OCI-LY7 (cell line): ENCODE measurements around the gene BORCS6. TPM values are rescaled to one million over a fixed set of nuclear protein-coding genes. Genes with fewer than 3 reads are reported as not detected.

ENCODE experiments used
- BruUV-seq: library from RNA; stranded (reverse); fragments of 400-500 nt; replicated peaks from 2 replicates; lab custom pipeline; 2021; lab: Mats Ljungman, UMichigan
- CTCF ChIA-PET: fragments of 300-600 bp; sonication (Branson Sonifier 250); formaldehyde crosslinking; loops from one replicate; lab custom pipeline; 2022; ENCODE audit warnings: antibody characterized with exemption; ENCODE audit not compliant: unreplicated experiment; lab: Charles Lee
- POLR2A ChIA-PET: fragments of 300-600 bp; sonication (Branson Sonifier 250); formaldehyde crosslinking; loops from one replicate; lab custom pipeline; 2022; ENCODE audit warnings: antibody characterized with exemption; lab: Charles Lee
- DNase-seq: peaks from one replicate; pipeline ENCODE4 v3.0.0-alpha.2; 2015; ENCODE audit warnings: low spot score
- H2AFZ ChIP-seq: fragments of 200-600 bp; sonication (generic), shearing (Covaris generic); 2 replicates; pipeline ENCODE4 v1.6.1; 2014; ENCODE audit warnings: mild to moderate bottlenecking, antibody characterized with exemption, low read length, moderate library complexity
- H3K27ac ChIP-seq: fragments of 200-600 bp; sonication (generic); 2 replicates; pipeline ENCODE4 v1.5.1; 2014; ENCODE audit warnings: mixed run types, low read depth, mild to moderate bottlenecking, moderate library complexity, low read length, inconsistent platforms; ENCODE audit not compliant: poor library complexity, severe bottlenecking
- H3K36me3 ChIP-seq: fragments of 200-600 bp; sonication (generic); 2 replicates; pipeline ENCODE4 v1.6.1; 2014; ENCODE audit warnings: mild to moderate bottlenecking, antibody characterized with exemption, low read length, moderate library complexity, mixed read lengths; ENCODE audit not compliant: insufficient read depth
- H3K4me1 ChIP-seq: fragments of 200-600 bp; sonication (generic); 2 replicates; pipeline ENCODE4 v1.5.1; 2014; ENCODE audit warnings: mild to moderate bottlenecking, low read length; ENCODE audit not compliant: insufficient read depth, poor library complexity, severe bottlenecking
- H3K4me2 ChIP-seq: fragments of 200-600 bp; sonication (generic); 2 replicates; pipeline ENCODE4 v1.6.1; 2014; ENCODE audit warnings: mild to moderate bottlenecking, low read length
- H3K4me3 ChIP-seq: fragments of 200-600 bp; sonication (generic); 2 replicates; pipeline ENCODE4 v1.5.1; 2014; ENCODE audit warnings: mild to moderate bottlenecking, low read depth, low read length; ENCODE audit not compliant: poor library complexity, severe bottlenecking
- H3K79me2 ChIP-seq: fragments of 200-600 bp; sonication (generic); 2 replicates; pipeline ENCODE4 v1.6.1; 2016; ENCODE audit warnings: low read depth, mild to moderate bottlenecking, low read length, moderate library complexity, mixed read lengths; ENCODE audit not compliant: insufficient read depth
- H3K9me2 ChIP-seq: fragments of 200-600 bp; sonication (generic); 2 replicates; pipeline ENCODE4 v1.6.1; 2016; ENCODE audit warnings: mild to moderate bottlenecking, low read length, mixed read lengths; ENCODE audit not compliant: insufficient read depth
- H3K9me3 ChIP-seq: fragments of 200-600 bp; sonication (generic); 2 replicates; pipeline ENCODE4 v1.6.1; 2014; ENCODE audit warnings: mild to moderate bottlenecking, mixed run types, low read length, mixed read lengths
- H4K20me1 ChIP-seq: fragments of 200-600 bp; sonication (generic); 2 replicates; pipeline ENCODE4 v1.6.1; 2014; ENCODE audit warnings: mild to moderate bottlenecking, antibody characterized with exemption, low read length, moderate library complexity, mixed read lengths; ENCODE audit not compliant: insufficient read depth
- EZH2phosphoT487 ChIP-seq: fragments of 200-600 bp; sonication (generic); IDR thresholded peaks from 2 replicates; pipeline ENCODE4 v1.6.1; 2018; ENCODE audit warnings: low read depth, borderline replicate concordance, mild to moderate bottlenecking, mixed run types, antibody characterized with exemption, low read length, moderate library complexity, mixed read lengths
- intact Hi-C: fragments of 100-400 bp; cut with micrococcal nuclease; formaldehyde crosslinking; loops from one replicate; pipeline ENCODE4 v1.10.0; 2022; ENCODE audit not compliant: unreplicated experiment
- total RNA-seq, 2 experiments: library from RNA; depleted of rRNA in 1 of 2; stranded (reverse); fragments of >200 nt in 1 of 2; shearing (Covaris generic) in 1 of 2; gene quantifications; 2 replicates each; pipeline ENCODE4 v1.2.3, GENCODE V29; 2014 to 2022
- TF ChIP-seq, protein P1 (sequence below): fragments of 200-600 bp; sonication (generic); conservative IDR thresholded peaks from 2 replicates; pipeline ENCODE4 v1.5.1; 2014; ENCODE audit warnings: mild to moderate bottlenecking, antibody characterized with exemption, low read length, moderate library complexity, mixed read lengths

Gene BORCS6
- total RNA-seq, 2 experiments from 2014 or later, result 12.7 to 13.9 TPM

DNA sequence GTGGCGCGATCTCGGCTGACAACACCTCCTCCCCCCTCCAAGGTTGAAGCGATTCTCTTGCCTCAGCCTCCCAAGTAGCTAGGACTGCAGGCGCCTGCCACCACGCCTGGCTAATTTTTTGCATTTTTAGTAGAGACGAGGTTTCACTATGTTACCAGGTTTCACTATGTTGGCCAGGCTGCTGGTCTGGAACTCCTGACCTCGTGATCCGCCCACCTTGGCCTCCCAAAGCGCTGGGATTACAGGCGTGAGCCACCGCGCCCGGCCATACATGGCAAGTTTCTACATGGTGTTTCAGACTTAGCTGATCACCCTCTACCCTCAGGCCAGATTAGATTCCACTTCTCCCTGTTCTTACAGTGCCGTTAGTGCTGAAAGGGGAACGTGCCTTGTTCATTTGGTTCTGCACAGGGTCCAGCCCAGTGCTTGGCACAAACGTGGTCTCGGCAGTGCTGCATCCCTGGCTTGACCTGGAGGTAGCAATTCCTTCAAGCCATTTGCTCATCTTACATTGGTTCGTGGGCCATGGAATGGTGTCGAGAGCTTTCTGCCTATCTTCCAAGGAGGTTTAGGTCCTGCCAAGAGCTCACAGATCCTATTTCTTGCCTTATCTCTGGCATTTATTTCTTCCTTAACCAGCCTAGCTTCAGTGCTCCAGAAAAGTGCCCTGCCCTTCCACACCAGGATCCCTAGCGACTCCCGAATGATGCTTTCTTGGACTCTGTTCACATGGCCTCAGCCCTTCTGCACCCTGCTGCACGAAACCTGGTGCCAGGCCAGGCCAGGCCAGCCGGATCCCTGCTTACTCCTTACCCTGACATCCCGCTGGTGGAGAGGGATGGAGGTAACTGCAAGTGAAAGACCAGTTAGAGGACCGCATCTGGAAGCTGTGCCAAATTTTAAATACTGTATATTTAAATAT, 35.2 kb upstream of the BORCS6 start:
- Histone ChIP-seq H3K27ac (no peak overlapping the region), H3K4me2 (no peak overlapping the region), H3K79me2 (no peaks in the 10 kb centered on the region), H2AFZ (no peak overlapping the region), H4K20me1 (no peaks in the 10 kb centered on the region), H3K9me3 (no peaks in the 10 kb centered on the region), H3K4me1 (peaks cover 21% of the 10 kb centered on the region), H3K4me3 (no peak overlapping the region), H3K9me2 (no peaks in the 10 kb centered on the region), H3K36me3 (peaks cover 50% of the 10 kb centered on the region)
- CTCF ChIA-PET, result no interaction called here
- TF ChIP-seq, protein P1, sequence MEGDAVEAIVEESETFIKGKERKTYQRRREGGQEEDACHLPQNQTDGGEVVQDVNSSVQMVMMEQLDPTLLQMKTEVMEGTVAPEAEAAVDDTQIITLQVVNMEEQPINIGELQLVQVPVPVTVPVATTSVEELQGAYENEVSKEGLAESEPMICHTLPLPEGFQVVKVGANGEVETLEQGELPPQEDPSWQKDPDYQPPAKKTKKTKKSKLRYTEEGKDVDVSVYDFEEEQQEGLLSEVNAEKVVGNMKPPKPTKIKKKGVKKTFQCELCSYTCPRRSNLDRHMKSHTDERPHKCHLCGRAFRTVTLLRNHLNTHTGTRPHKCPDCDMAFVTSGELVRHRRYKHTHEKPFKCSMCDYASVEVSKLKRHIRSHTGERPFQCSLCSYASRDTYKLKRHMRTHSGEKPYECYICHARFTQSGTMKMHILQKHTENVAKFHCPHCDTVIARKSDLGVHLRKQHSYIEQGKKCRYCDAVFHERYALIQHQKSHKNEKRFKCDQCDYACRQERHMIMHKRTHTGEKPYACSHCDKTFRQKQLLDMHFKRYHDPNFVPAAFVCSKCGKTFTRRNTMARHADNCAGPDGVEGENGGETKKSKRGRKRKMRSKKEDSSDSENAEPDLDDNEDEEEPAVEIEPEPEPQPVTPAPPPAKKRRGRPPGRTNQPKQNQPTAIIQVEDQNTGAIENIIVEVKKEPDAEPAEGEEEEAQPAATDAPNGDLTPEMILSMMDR, result no peak
- TF ChIP-seq EZH2phosphoT487, result no peak
- BruUV-seq, result no TSS peak
- intact Hi-C loops, result no loop called here
- no peak for DNase-seq
- POLR2A ChIA-PET, result interaction anchor here (0.6 to 4.2 kb wide), 6 partner anchors 22 to 1062 kb away, joined by 3 to 49 read pairs (median 6); partner anchors contain the start of genes BORCS6, CTC1, PFAS and RANGRF

DNA sequence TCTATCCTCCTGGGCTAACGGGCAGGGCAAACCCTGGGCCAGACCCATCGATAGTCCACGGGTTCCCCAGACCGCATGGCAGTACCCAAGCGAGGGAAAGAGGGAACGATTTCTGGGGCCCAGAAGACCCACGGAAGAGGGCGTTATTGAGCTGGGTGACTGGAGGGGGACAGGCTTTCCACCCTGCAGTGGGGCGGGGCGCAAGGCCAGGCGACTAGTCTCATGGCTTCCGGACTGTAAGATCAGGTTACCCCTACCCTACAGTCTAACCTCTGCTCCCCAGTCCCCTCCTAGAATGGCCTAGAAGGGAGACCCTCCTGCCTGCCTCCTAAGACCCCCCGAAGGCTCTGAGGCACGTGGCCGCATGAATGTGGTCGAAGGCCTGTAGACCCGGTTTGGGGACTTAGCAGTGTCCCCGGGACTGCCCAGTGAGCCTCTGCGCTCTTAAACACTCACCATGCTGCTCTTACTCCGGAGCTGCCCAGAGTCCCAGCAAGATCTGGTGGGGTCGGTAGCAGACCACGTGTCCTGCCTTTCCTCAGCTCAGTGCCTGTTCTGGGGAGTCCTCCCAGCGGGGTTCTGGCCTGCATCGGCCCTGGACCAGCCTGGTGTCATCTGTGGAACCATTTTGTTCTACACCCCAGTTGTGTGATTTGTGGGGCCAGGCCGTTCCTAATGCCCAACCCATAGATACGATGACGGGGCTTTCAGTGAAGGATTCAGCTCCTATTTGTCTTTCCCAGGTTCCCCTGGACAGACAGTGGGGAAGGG, 33.6 kb upstream of the BORCS6 start:
- TF ChIP-seq, protein P1, result peak; percentile 61
- no peak for TF ChIP-seq EZH2phosphoT487
- Histone ChIP-seq H3K27ac (peak overlapping the region; percentile 88), H3K9me2 (no peaks in the 10 kb centered on the region), H4K20me1 (no peaks in the 10 kb centered on the region), H3K4me2 (peak overlapping the region; percentile 94), H3K9me3 (no peaks in the 10 kb centered on the region), H3K4me1 (peaks cover 21% of the 10 kb centered on the region), H2AFZ (peak overlapping the region; percentile 47; the same call in 1 of the 2 replicates), H3K36me3 (peaks cover 34% of the 10 kb centered on the region), H3K79me2 (no peaks in the 10 kb centered on the region), H3K4me3 (peak overlapping the region; percentile 80)
- ChIA-PET POLR2A (interaction anchor here (0.8 to 4.3 kb wide), 11 partner anchors 13 to 77 kb away, joined by 3 to 49 read pairs (median 5); partner anchors contain the start of genes AURKB, CTC1, PFAS and SLC25A35), CTCF (interaction anchor here (2.6 kb wide), 1 partner anchor 24 kb away, joined by 15 read pairs; the partner anchor contains the start of gene CTC1)
- intact Hi-C loops, result no loop called here
- peak; percentile 74 for DNase-seq
- no TSS peak for BruUV-seq
